HepG2 (cell line): Measurements from ENCODE around the gene GNA14.

Experiments
- CTCF ChIP-seq: sonication (generic); formaldehyde crosslinking; IDR thresholded peaks from 2 replicates; pipeline ENCODE4 v1.5.0; 2020; ENCODE audit warnings: mild to moderate bottlenecking, missing genetic modification reagents, moderate library complexity
- EP300 ChIP-seq, 3 experiments: sonication (generic) in 1 of 3; formaldehyde crosslinking in 1 of 3; IDR thresholded peaks; 2 replicates each; pipeline versions ENCODE4 v1.5.1 to v1.6.1; 2011 to 2020; ENCODE audit warnings: low read depth in 2 of 3, low read length in 2 of 3, borderline replicate concordance in 1 of 3, improper control_type of control experiment in 1 of 3, mild to moderate bottlenecking in 1 of 3, missing genetic modification reagents in 1 of 3, moderate library complexity in 1 of 3
- GATAD2A ChIP-seq: IDR thresholded peaks from 2 replicates; pipeline ENCODE4 v1.6.1; 2016
- GTF2F1 ChIP-seq: fragments of 150-350 bp; IDR thresholded peaks from 2 replicates; pipeline ENCODE4 v1.6.1; 2014; ENCODE audit warnings: low read length
- HIVEP1 ChIP-seq: sonication (generic); formaldehyde crosslinking; IDR thresholded peaks from 2 replicates; pipeline ENCODE4 v1.4.0; 2020; ENCODE audit warnings: mild to moderate bottlenecking, missing genetic modification reagents
- PCBP2 ChIP-seq: fragments of 200-400 bp; formaldehyde crosslinking; optimal IDR thresholded peaks from 2 replicates; pipeline ENCODE3; 2018; ENCODE audit warnings: low read length, low read depth; ENCODE audit not compliant: poor library complexity, severe bottlenecking
- SRSF9 ChIP-seq: fragments of 200-400 bp; formaldehyde crosslinking; IDR thresholded peaks from 2 replicates; pipeline ENCODE4 v1.6.1; 2018; ENCODE audit warnings: borderline replicate concordance, mild to moderate bottlenecking, low read depth, low read length; ENCODE audit not compliant: insufficient read depth, poor library complexity, severe bottlenecking
- THAP7 ChIP-seq: sonication (generic); formaldehyde crosslinking; IDR thresholded peaks from 2 replicates; pipeline ENCODE4 v1.8.1; 2023; ENCODE audit warnings: mild to moderate bottlenecking, missing genetic modification reagents
- ZNF747 ChIP-seq: sonication (generic); formaldehyde crosslinking; IDR thresholded peaks from 2 replicates; pipeline ENCODE4 v1.8.1; 2023; ENCODE audit warnings: missing genetic modification reagents, mild to moderate bottlenecking, borderline replicate concordance

DNA sequence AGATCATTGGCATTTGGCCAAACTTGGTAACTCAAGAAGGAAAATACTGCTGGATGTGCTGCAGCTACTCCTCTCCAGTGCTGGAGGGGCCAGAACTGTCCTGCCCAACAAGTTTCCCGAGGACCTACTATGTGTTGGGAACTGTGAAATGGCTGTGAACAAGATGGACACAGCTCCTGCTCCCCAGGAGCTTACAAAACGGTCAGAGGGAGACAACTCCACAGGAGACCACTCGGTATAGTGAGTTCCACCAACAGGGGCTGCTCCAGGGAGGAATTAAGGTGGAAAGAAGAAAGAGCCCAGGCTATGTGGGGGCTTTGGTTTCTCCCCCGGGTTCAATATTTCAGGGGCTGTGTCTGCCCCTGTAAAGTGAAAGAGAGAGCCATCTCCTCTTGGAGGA lies 78.8 kb downstream of the GNA14 start:
- TF ChIP-seq THAP7 (CRISPR knock-in tag) (no peak), PCBP2 (no peak), GATAD2A (CRISPR knock-in tag) (no peak), HIVEP1 (no peak), SRSF9 (no peak), GTF2F1 (no peak), CTCF (CRISPR knock-in tag) (no peak), ZNF747 (no peak), EP300 (IDR thresholded peaks at IDR 0.05; ENCODE audit: low read depth in 2 of 2, low read length in 2 of 2) (no peak), EP300 (CRISPR knock-in tag; IDR thresholded peaks at IDR 0.05; ENCODE audit: borderline replicate concordance) (no peak)
